Hippocampal formation (tissue), 2 donors: ENCODE measurements around the gene ARV1.
A peak's percentile ranks its signal among the peaks of the same experiment; 100 is the strongest.
"Not testable (repeated sequence)": the region's sequence is repeated elsewhere in the genome, so short reads cannot be mapped to it uniquely, and the experiment has no call there.

ENCODE experiments used
- DNase-seq, 2 donors: peaks; one replicate each; lab custom pipeline; 2025; lab: John Stamatoyannopoulos, UW

ARV1 gene

GRCh38 chr1:231019711-231020110 is 40.8 kb downstream of the ARV1 start:
- no peak for DNase-seq

DNA sequence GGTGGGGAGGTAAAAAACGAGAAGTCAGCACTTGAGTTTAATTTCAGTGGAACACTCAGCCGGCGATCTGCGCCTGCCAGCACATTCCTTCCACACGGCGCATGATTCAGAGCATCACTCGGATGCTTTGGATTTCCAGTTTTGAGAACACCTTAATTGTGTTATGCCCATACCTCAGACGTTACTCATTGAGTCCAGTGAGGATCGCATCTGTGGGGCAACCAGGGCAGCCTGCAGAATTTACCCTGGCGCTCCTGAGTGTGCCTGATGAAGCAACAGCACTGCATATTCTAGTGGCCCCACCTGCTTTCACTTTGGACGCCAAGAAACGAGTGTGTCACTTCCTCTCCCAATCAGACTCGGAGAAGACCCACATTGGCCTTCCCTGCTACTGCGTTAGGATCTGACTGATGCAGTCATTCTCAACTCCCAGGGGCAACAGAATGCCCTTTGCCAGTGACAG is 41.3 kb downstream of the ARV1 start:
- DNase-seq, result no peak

GRCh38 chr1:231020816-231021215 is 41.9 kb downstream of the ARV1 start:
- no peak for DNase-seq

DNA sequence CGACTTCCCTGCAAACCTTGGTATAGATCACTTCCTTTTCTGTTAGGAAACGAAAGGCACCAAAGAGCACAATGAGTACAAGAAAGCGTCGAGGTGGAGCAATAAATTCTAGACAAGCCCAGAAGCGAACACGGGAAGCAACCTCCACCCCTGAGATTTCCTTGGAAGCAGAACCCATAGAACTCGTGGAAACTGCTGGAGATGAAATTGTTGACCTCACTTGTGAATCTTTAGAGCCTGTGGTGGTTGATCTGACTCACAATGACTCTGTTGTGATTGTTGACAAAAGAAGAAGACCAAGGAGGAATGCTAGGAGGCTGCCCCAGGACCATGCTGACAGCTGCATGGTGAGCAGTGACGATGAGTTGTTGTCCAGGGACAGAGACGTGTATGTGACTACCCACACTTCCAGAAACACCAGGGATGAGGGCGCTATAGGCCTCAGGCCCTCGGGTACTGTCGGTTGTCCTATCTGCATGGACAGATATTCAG is 42.7 kb downstream of the ARV1 start:
- DNase-seq, result no peak

- not testable (repeated sequence) for DNase-seq
Measured at GRCh38 chr1:231022543-231022942, 43.6 kb downstream of the ARV1 start.

GRCh38 chr1:231023150-231023549 is 44.3 kb downstream of the ARV1 start:
- no peak for DNase-seq

- no peak for DNase-seq
Measured at GRCh38 chr1:231026576-231026975, 47.7 kb downstream of the ARV1 start.

DNA sequence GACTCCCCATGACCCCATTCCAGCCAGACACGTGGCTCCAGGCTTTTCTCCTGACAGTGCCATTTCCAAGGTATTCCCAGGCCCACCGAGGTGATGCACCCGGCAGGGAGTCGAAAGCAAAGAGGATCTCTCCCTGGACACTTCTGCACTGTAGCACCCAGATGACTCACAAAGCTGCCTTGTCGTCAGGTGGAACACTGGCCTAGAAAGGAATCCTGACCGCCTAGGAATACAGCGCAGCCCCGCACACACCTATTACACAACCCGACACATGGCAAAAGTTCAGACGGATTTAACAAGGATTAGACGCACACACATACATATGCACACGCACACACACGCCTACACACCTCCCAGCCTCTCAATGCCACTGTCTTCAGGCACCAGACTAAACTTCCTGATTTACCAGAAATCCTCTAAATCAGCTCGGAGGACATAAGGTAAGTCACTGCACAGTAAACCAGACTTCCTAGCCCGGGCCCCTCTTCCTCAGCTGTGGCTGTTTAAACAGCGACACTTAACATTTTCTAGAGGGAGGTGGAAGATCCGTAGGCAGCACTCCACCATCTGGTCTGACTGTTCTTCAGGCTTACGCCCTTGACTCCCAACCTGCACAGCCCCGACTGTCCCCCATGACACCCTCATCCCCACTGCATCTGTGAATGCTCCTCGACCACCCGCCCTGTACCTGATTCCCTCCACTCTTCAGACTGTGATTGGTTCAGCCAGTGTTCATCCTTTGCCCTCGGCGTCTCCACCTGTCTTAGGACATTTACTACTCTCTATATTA is 48.4 kb downstream of the ARV1 start:
- DNase-seq, result peak in 1 of 2 donors; percentile 21

DNA sequence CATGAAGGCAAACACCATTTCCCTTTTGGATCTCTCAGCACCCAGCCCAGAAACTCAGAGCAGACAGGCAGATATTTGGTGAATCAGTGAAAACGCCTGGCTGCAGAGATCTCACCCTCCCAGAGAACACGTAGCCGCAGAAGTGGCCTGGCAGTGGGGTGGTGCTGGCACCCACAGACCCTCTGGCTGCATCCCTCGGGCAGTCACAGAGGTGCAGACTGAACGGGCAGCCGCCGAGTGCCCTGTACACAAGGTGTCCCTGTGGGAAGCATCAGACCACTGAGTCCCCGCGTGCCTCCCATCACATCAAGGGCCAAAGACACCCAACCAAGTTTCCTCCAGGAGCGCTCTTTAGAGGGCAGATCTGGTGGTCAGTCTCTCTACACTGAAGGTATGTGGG is 49.1 kb downstream of the ARV1 start:
- DNase-seq, result no peak

- DNase-seq, result no peak
Measured at GRCh38 chr1:231028682-231029081, 49.8 kb downstream of the ARV1 start.

DNA sequence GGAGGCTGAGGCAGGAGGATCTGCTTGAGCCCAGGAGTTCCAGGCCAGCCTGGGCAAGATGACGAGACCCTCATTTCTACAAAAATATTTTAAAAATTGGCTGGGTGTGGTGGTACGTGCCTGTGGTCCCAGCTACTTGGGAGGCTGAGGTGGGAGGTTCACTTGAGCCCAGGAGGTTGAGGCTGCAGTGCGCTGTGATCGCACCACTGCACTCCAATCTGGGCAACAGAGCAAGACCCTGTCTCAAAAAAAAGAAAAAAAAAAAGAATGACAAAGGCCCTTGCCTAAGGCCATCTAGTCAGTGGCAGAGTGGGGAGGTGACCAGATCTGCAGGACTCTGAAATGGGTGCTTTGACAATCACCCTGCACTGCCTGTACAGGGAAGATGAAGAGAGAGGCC is 50.4 kb downstream of the ARV1 start:
- DNase-seq, result not testable (repeated sequence)

DNA sequence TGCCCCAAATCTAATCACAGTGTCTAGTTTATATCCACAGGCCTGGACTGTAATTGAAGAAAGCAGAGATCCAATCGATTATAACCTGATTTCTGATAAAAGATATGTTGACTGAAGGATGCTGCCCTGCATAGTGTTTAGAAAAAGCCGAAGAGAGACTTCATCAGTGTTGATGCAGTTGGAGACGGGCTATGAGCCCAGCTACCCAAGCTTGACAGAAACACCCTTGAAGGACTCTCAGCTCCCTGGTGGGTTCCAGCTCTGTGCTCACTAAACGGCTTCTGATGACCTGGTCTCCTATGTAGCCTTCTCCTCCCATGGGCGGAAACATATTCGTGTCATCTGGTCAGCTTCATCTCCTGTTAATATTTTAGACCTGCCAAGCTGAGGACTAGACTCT is 50.9 kb downstream of the ARV1 start:
- DNase-seq, result no peak

DNA sequence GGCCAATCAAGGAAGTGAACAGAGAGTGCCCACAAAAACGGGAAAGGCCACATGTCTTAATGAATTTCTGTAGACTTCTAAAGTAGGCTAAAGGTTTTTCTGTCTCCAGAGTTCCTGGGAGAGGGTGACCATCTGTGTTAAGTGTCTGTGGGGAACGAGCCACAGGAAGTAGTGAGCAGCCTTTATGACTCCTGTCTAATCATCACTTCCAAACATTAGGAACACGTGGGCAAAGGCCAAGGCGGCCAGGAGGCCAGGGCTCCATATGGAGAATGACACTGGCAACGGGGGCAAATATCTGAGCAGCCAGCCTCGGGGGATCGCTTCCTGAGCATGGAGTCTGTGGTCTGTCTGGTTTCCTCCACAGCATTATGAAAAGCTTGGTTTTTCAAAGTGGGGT is 54.1 kb downstream of the ARV1 start:
- no peak for DNase-seq

GRCh38 chr1:231035799-231036198 is 56.9 kb downstream of the ARV1 start:
- DNase-seq, result no peak

GRCh38 chr1:231036416-231036815 is 57.5 kb downstream of the ARV1 start:
- peak in 1 of 2 donors; percentile 14 for DNase-seq

- no peak for DNase-seq
Measured at GRCh38 chr1:231037585-231038517, 59.0 kb downstream of the ARV1 start.

GRCh38 chr1:231039161-231040018 is 60.5 kb downstream of the ARV1 start:
- peak in 1 of 2 donors; percentile 8 for DNase-seq

- peak in 1 of 2 donors; percentile 53 for DNase-seq
Measured at GRCh38 chr1:231040019-231040799, 61.3 kb downstream of the ARV1 start, which contains the start of gene FAM89A. Gene FAM89A, minus strand, starts transcription at chr1:231040254. Its CDS starts 43 bp downstream, at chr1:231040211.

- DNase-seq, result no peak
Measured at GRCh38 chr1:231040800-231041718, 62.2 kb downstream of the ARV1 start.
